GM12878 (cell line): ENCODE data around the gene EXOSC10. TPM values are rescaled to one million over a fixed set of nuclear protein-coding genes. Genes with fewer than 3 reads are reported as not detected.

Experiments used
- ATAC-seq: fragments of 200-7000 bp; cut with Tn5 transposase; 3 replicates; pipeline ENCODE4 v1.9.1; 2020; ENCODE audit warnings: mild to moderate bottlenecking, moderate library complexity
- BruUV-seq: library from RNA; stranded (reverse); fragments of 400-500 nt; replicated peaks from 2 replicates; lab custom pipeline; 2021; lab: Mats Ljungman, UMichigan
- CTCF ChIA-PET: fragments of 300-600 bp; sonication (Branson Sonifier 250); formaldehyde crosslinking; extraction: SDS; loops from one replicate; lab custom pipeline; 2021; ENCODE audit warnings: inconsistent platforms; lab: Yijun Ruan, JAX
- POLR2A ChIA-PET: fragments of 350-600 bp; formaldehyde crosslinking; extraction: SDS; loops from one replicate; lab custom pipeline; 2021; ENCODE audit warnings: inconsistent platforms; lab: Charles Lee
- RAD21 ChIA-PET: fragments of 300-600 bp; sonication (Branson Sonifier 250); formaldehyde crosslinking; loops from one replicate; lab custom pipeline; 2023; ENCODE audit warnings: antibody characterized with exemption; ENCODE audit not compliant: unreplicated experiment; lab: Charles Lee
- SMC1A ChIA-PET: fragments of 300-600 bp; sonication (Branson Sonifier 250); formaldehyde crosslinking; loops from one replicate; lab custom pipeline; 2023; ENCODE audit not compliant: unreplicated experiment, uncharacterized antibody; lab: Charles Lee
- DNase-seq: peaks from one replicate; pipeline ENCODE4 v3.0.0-alpha.2; 2011; ENCODE audit warnings: low read depth, low spot score
- FAIRE-seq: peaks from 3 replicates; lab custom pipeline; 2011; peaks lifted over from hg19 to GRCh38; lab: Jason Lieb, UNC
- H2AFZ ChIP-seq: 2 replicates; pipeline ENCODE4 v1.6.0; 2011; ENCODE audit warnings: low read depth, low read length, control low read depth; ENCODE audit not compliant: control insufficient read depth
- H3K27ac ChIP-seq: 2 replicates; pipeline ENCODE4 v1.5.1; 2011; ENCODE audit warnings: control low read depth; ENCODE audit not compliant: control insufficient read depth, insufficient read depth
- H3K27me3 ChIP-seq, 2 experiments: replicated peaks in 1 of 2; 2 replicates each; pipeline versions ENCODE4 v1.6.0 to v1.6.1; 2011; ENCODE audit warnings: low read length in 1 of 2; ENCODE audit not compliant: control insufficient read depth in 2 of 2, insufficient read depth in 2 of 2
- H3K36me3 ChIP-seq, 2 experiments: 2 replicates each; pipeline ENCODE4 v1.5.1; 2011; ENCODE audit warnings: low read length in 1 of 2; ENCODE audit not compliant: control insufficient read depth in 2 of 2, insufficient read depth in 2 of 2
- H3K4me1 ChIP-seq: 2 replicates; pipeline ENCODE4 v1.6.1; 2011; ENCODE audit warnings: mild to moderate bottlenecking, low read length, moderate library complexity, mixed read lengths; ENCODE audit not compliant: control insufficient read depth, insufficient read depth
- H3K4me2 ChIP-seq: 2 replicates; pipeline ENCODE4 v1.6.0; 2011; ENCODE audit warnings: control low read depth; ENCODE audit not compliant: control insufficient read depth, insufficient read depth
- H3K4me3 ChIP-seq: fragments of 200-600 bp; sonication (generic); 2 replicates; pipeline ENCODE4 v1.5.1; 2016
- H3K79me2 ChIP-seq: 2 replicates; pipeline ENCODE4 v1.6.0; 2011; ENCODE audit warnings: low read length; ENCODE audit not compliant: control insufficient read depth, insufficient read depth
- H3K9ac ChIP-seq: 2 replicates; pipeline ENCODE4 v1.8.0; 2011; ENCODE audit warnings: low read length, control low read depth, mixed read lengths; ENCODE audit not compliant: control insufficient read depth, insufficient read depth
- H3K9me3 ChIP-seq: replicated peaks from 3 replicates; pipeline ENCODE4 v1.5.1; 2011; ENCODE audit warnings: mild to moderate bottlenecking, low read length; ENCODE audit not compliant: control insufficient read depth, insufficient read depth
- H4K20me1 ChIP-seq: 2 replicates; pipeline ENCODE4 v1.6.0; 2011; ENCODE audit not compliant: control insufficient read depth, insufficient read depth
- EGR1 ChIP-seq, 2 experiments: IDR thresholded peaks; 1 replicate in 1 of 2; 2 replicates in 1 of 2; pipeline ENCODE4 v1.6.1; 2011 to 2012; ENCODE audit warnings: low read depth in 2 of 2, low read length in 2 of 2, borderline replicate concordance in 1 of 2, mild to moderate bottlenecking in 1 of 2, moderate library complexity in 1 of 2
- KLF5 ChIP-seq: fragments of 450-650 bp; IDR thresholded peaks from 2 replicates; pipeline ENCODE4 v1.6.1; 2014; ENCODE audit warnings: mild to moderate bottlenecking; ENCODE audit not compliant: partially characterized antibody
- NBN ChIP-seq: fragments of 450-650 bp; IDR thresholded peaks from 2 replicates; pipeline ENCODE4 v1.6.1; 2016
- RAD21 ChIP-seq: IDR thresholded peaks from 2 replicates; pipeline ENCODE4 v1.6.1; 2011; ENCODE audit warnings: mild to moderate bottlenecking, low read depth, low read length, moderate library complexity; ENCODE audit not compliant: insufficient read depth
- SMAD1 ChIP-seq: fragments of 450-650 bp; IDR thresholded peaks from 2 replicates; pipeline ENCODE4 v1.6.1; 2018; ENCODE audit warnings: mild to moderate bottlenecking, low read depth; ENCODE audit not compliant: partially characterized antibody
- TCF12 ChIP-seq: IDR thresholded peaks from 2 replicates; pipeline ENCODE4 v1.6.1; 2011; ENCODE audit warnings: low read depth, mild to moderate bottlenecking, low read length
- YBX1 ChIP-seq: fragments of 450-650 bp; IDR thresholded peaks from 2 replicates; pipeline ENCODE4 v1.6.1; 2016; ENCODE audit warnings: antibody characterized with exemption
- ZBED1 ChIP-seq: IDR thresholded peaks from 2 replicates; pipeline ENCODE4 v1.6.1; 2016; ENCODE audit warnings: borderline replicate concordance
- WGBS: methylation state at CpG from one replicate; pipeline ENCODE4 v1.1.6; 2016; ENCODE audit warnings: low lambda C conversion rate; ENCODE audit not compliant: insufficient replicate concordance, insufficient coverage; ENCODE audit errors: missing lambda C conversion rate; 5-methylcytosine and 5-hydroxymethylcytosine counted together
- in situ Hi-C: fragments of 300-500 bp; cut with MboI; formaldehyde crosslinking; loops from 9 replicates; pipeline ENCODE4 v1.14.3; 2018; ENCODE audit warnings: mixed read lengths
- intact Hi-C: fragments of 100-400 bp; cut with micrococcal nuclease; formaldehyde crosslinking; loops from one replicate; pipeline ENCODE4 v1.14.2; 2022; ENCODE audit not compliant: unreplicated experiment
- polyA plus RNA-seq, 11 experiments: library from polyadenylated mRNA; depleted of rRNA in 4 of 11; unstranded in 6 of 11; stranded (reverse) in 5 of 11; fragments of >200 nt; fragmentation: Nextera tagmentation in 4 of 11; fragmentation: Illumina TruSeq in 1 of 11; extraction: Ambion mirVana in 4 of 11; extraction: Trizol in 1 of 11; gene quantifications; 1 replicate in 1 of 11; 2 replicates in 10 of 11; pipeline versions ENCODE4 v1.2.1 to v1.2.3, GENCODE V29; 2011 to 2016; ENCODE audit warnings: inconsistent platforms in 2 of 11, missing spikeins in 2 of 11, low read depth in 1 of 11
- total RNA-seq, 4 experiments: library from RNA; depleted of rRNA in 3 of 4; stranded (reverse); fragments of >200 nt in 3 of 4; fragmentation: Illumina TruSeq in 1 of 4; extraction: Trizol in 1 of 4; gene quantifications; 2 replicates each; pipeline versions ENCODE4 v1.2.1 to v1.2.3, GENCODE V29; 2013 to 2021
- TF ChIP-seq, protein P1 (sequence below): fragments of 450-650 bp; formaldehyde crosslinking; IDR thresholded peaks from 2 replicates; pipeline ENCODE4 v1.4.0; 2020; ENCODE audit warnings: mild to moderate bottlenecking, moderate library complexity
- TF ChIP-seq, protein P2 (sequence below), 3 experiments: IDR thresholded peaks in 2 of 3; conservative IDR thresholded peaks in 1 of 3; 2 replicates each; pipeline ENCODE4 v1.5.1; 2011; ENCODE audit warnings: low read depth in 3 of 3, low read length in 3 of 3, mild to moderate bottlenecking in 3 of 3, control low read depth in 2 of 3, moderate library complexity in 2 of 3, inconsistent platforms in 1 of 3, mixed read lengths in 1 of 3; ENCODE audit not compliant: control insufficient read depth in 2 of 3, insufficient read depth in 1 of 3; ENCODE audit errors: extremely low read depth in 1 of 3
- TF ChIP-seq, protein P3 (sequence below): fragments of 450-650 bp; IDR thresholded peaks from 2 replicates; pipeline ENCODE4 v1.6.1; 2014; ENCODE audit warnings: mild to moderate bottlenecking

Gene EXOSC10
- total and polyA plus RNA-seq, 10 of the 15 experiments (the other 5 are each of a cell fraction or from before 2014, with no cell fraction given): 16.2 to 86.5 (median 66.4) TPM

DNA sequence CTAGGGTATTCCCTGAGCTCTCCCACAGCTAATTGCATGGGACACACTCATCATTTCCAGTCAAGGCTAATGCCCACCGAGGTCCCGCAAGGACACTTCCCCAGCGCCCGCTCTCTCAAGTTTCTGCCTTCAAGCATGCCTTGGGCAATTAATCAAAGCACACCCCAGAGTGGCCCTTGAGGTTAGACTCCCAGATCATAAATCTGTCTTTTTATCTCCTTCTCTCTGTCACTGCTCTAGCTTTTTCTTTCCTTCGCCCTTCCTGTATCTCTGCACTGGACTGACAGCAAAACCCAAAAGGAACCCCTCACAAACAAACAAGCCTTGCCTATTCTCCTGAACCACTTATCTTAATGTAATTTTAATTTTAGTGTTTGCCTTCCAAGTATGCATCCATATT lies 7.9 kb upstream of the EXOSC10 start:
- CTCF ChIA-PET: no interaction called here
- ATAC-seq: no peak
- DNase-seq: no peak
- SMC1A ChIA-PET: interaction anchor here (1.1 to 4.0 kb wide), 2 partner anchors 9 to 47 kb away, joined by 3 to 16 read pairs; partner anchors contain the start of gene EXOSC10
- in situ Hi-C loops (no loop called here), intact Hi-C loops (no loop called here)
- peaks cover 6 to 17% of the 10 kb centered on the region in 2 experiments for H3K36me3 ChIP-seq
- RAD21 ChIA-PET: interaction anchor here (1.2 kb wide), 1 partner anchor 9 kb away, joined by 3 read pairs; no protein-coding TSS in a partner anchor
- no peak overlapping the region for H2AFZ ChIP-seq
- H3K4me1 ChIP-seq: no peaks in the 10 kb centered on the region
- TF ChIP-seq YBX1 (no peak), NBN (no peak), RAD21 (no peak), SMAD1 (no peak)
- H3K27ac ChIP-seq: no peak overlapping the region
- no TSS peak for BruUV-seq
- H3K4me3 ChIP-seq: no peak overlapping the region
- POLR2A ChIA-PET: interaction anchor here (0.6 kb wide), 1 partner anchor 52 kb away, joined by 3 read pairs; no protein-coding TSS in a partner anchor
- H3K9me3 ChIP-seq: no peaks in the 10 kb centered on the region
- no peaks in the 10 kb centered on the region for H4K20me1 ChIP-seq
- FAIRE-seq: no peak
- no peaks in the 10 kb centered on the region for H3K79me2 ChIP-seq
- H3K27me3 ChIP-seq: no peaks in the 10 kb centered on the region
- 98% methylated on average over 5 of the region's 5 CpGs for WGBS
- H3K4me2 ChIP-seq: no peak overlapping the region
- H3K9ac ChIP-seq: no peak overlapping the region

- RAD21 ChIA-PET: no interaction called here
- TF ChIP-seq TCF12: no peak
- no peak for TF ChIP-seq EGR1 (IDR thresholded peaks at IDR 0.05; ENCODE audit: borderline replicate concordance in 1 of 2, low read depth in 2 of 2, low read length in 2 of 2)
- TF ChIP-seq, protein P1, sequence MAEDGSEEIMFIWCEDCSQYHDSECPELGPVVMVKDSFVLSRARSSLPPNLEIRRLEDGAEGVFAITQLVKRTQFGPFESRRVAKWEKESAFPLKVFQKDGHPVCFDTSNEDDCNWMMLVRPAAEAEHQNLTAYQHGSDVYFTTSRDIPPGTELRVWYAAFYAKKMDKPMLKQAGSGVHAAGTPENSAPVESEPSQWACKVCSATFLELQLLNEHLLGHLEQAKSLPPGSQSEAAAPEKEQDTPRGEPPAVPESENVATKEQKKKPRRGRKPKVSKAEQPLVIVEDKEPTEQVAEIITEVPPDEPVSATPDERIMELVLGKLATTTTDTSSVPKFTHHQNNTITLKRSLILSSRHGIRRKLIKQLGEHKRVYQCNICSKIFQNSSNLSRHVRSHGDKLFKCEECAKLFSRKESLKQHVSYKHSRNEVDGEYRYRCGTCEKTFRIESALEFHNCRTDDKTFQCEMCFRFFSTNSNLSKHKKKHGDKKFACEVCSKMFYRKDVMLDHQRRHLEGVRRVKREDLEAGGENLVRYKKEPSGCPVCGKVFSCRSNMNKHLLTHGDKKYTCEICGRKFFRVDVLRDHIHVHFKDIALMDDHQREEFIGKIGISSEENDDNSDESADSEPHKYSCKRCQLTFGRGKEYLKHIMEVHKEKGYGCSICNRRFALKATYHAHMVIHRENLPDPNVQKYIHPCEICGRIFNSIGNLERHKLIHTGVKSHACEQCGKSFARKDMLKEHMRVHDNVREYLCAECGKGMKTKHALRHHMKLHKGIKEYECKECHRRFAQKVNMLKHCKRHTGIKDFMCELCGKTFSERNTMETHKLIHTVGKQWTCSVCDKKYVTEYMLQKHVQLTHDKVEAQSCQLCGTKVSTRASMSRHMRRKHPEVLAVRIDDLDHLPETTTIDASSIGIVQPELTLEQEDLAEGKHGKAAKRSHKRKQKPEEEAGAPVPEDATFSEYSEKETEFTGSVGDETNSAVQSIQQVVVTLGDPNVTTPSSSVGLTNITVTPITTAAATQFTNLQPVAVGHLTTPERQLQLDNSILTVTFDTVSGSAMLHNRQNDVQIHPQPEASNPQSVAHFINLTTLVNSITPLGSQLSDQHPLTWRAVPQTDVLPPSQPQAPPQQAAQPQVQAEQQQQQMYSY (CRISPR knock-in tag): no peak
- no peak for TF ChIP-seq KLF5
- TF ChIP-seq RAD21: no peak
- TF ChIP-seq ZBED1: no peak
- TF ChIP-seq, protein P2, sequence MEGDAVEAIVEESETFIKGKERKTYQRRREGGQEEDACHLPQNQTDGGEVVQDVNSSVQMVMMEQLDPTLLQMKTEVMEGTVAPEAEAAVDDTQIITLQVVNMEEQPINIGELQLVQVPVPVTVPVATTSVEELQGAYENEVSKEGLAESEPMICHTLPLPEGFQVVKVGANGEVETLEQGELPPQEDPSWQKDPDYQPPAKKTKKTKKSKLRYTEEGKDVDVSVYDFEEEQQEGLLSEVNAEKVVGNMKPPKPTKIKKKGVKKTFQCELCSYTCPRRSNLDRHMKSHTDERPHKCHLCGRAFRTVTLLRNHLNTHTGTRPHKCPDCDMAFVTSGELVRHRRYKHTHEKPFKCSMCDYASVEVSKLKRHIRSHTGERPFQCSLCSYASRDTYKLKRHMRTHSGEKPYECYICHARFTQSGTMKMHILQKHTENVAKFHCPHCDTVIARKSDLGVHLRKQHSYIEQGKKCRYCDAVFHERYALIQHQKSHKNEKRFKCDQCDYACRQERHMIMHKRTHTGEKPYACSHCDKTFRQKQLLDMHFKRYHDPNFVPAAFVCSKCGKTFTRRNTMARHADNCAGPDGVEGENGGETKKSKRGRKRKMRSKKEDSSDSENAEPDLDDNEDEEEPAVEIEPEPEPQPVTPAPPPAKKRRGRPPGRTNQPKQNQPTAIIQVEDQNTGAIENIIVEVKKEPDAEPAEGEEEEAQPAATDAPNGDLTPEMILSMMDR (IDR thresholded peaks at IDR 0.05 in 2 of 3, conservative IDR thresholded peaks at IDR 0.05 in 1 of 3; ENCODE audit: control insufficient read depth in 2 of 3, extremely low read depth in 1 of 3, insufficient read depth in 1 of 3, low read depth in 3 of 3, low read length in 3 of 3): no peak
- TF ChIP-seq, protein P3, sequence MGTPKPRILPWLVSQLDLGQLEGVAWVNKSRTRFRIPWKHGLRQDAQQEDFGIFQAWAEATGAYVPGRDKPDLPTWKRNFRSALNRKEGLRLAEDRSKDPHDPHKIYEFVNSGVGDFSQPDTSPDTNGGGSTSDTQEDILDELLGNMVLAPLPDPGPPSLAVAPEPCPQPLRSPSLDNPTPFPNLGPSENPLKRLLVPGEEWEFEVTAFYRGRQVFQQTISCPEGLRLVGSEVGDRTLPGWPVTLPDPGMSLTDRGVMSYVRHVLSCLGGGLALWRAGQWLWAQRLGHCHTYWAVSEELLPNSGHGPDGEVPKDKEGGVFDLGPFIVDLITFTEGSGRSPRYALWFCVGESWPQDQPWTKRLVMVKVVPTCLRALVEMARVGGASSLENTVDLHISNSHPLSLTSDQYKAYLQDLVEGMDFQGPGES: no peak
Measured at GRCh38 chr1:11105586-11105985, 5.9 kb upstream of the EXOSC10 start.

More at GRCh38 chr1:11105586-11105985, 5.9 kb upstream of the EXOSC10 start:
- Histone ChIP-seq H3K9ac (no peak overlapping the region), H2AFZ (no peak overlapping the region), H3K79me2 (no peaks in the 10 kb centered on the region), H3K4me1 (no peaks in the 10 kb centered on the region), H3K27me3 (no peaks in the 10 kb centered on the region), H3K9me3 (no peaks in the 10 kb centered on the region), H3K27ac (no peak overlapping the region), H4K20me1 (no peaks in the 10 kb centered on the region), H3K4me2 (no peak overlapping the region), H3K4me3 (no peak overlapping the region), H3K36me3 (peaks cover 3 to 17% of the 10 kb centered on the region in 2 experiments)
- no TSS peak for BruUV-seq
- in situ Hi-C loops (no loop called here), intact Hi-C loops (no loop called here)
- 90% methylated on average over 10 of the region's 10 CpGs for WGBS
- CTCF ChIA-PET: no interaction called here
- SMC1A ChIA-PET: no interaction called here
- no peak for DNase-seq
- FAIRE-seq: no peak
- POLR2A ChIA-PET: no interaction called here
- ATAC-seq: no peak
